Liver (tissue), 9 donors: ENCODE measurements around the gene WNT7B. TPM values are rescaled to one million over a fixed set of nuclear protein-coding genes. Genes with fewer than 3 reads are reported as not detected.

Experiments
- DNase-seq: peaks from one replicate; pipeline ENCODE4 v3.0.0-alpha.2; 2017; ENCODE audit warnings: low spot score
- H3K27ac ChIP-seq, 2 donors: one replicate each; pipeline ENCODE4 v1.7.0; 2013; ENCODE audit warnings: inconsistent platforms in 2 of 2, low read length in 2 of 2, control low read depth in 1 of 2, low read depth in 1 of 2, mild to moderate bottlenecking in 1 of 2
- H3K27me3 ChIP-seq, 4 donors: one replicate each; pipeline versions ENCODE4 v1.6.1 to v1.7.0; 2013; ENCODE audit warnings: low read length in 3 of 4, inconsistent platforms in 1 of 4, mild to moderate bottlenecking in 1 of 4, moderate library complexity in 1 of 4; ENCODE audit not compliant: control insufficient read depth in 4 of 4, insufficient read depth in 4 of 4
- H3K36me3 ChIP-seq, 4 donors: one replicate each; pipeline versions ENCODE4 v1.6.1 to v1.7.0; 2013; ENCODE audit warnings: low read length in 3 of 4, mild to moderate bottlenecking in 3 of 4, low read depth in 1 of 4, moderate library complexity in 1 of 4; ENCODE audit not compliant: control insufficient read depth in 4 of 4, insufficient read depth in 3 of 4
- H3K4me1 ChIP-seq, 4 donors: one replicate each; pipeline versions ENCODE4 v1.6.1 to v1.7.0; 2013; ENCODE audit warnings: low read length in 3 of 4, mild to moderate bottlenecking in 3 of 4, moderate library complexity in 1 of 4; ENCODE audit not compliant: control insufficient read depth in 4 of 4, insufficient read depth in 4 of 4
- H3K4me3 ChIP-seq, 3 donors: one replicate each; pipeline versions ENCODE4 v1.6.1 to v1.7.0; 2013; ENCODE audit warnings: low read length in 3 of 3, control low read depth in 1 of 3, low read depth in 1 of 3, mild to moderate bottlenecking in 1 of 3
- H3K9ac ChIP-seq, 2 donors: one replicate each; pipeline ENCODE4 v1.7.0; 2013; ENCODE audit warnings: low read length in 2 of 2, mild to moderate bottlenecking in 2 of 2, moderate library complexity in 2 of 2, control low read depth in 1 of 2, low read depth in 1 of 2
- H3K9me3 ChIP-seq, 4 donors: one replicate each; pipeline versions ENCODE4 v1.6.1 to v1.7.0; 2013; ENCODE audit warnings: low read length in 3 of 4; ENCODE audit not compliant: control insufficient read depth in 4 of 4
- EGR1 ChIP-seq, 2 donors: IDR thresholded peaks; 2 replicates each; pipeline ENCODE4 v1.6.1; 2016 to 2018; ENCODE audit warnings: antibody characterized with exemption in 2 of 2, low read depth in 2 of 2
- FOXA2 ChIP-seq: IDR thresholded peaks from 2 replicates; pipeline ENCODE4 v1.6.1; 2016; ENCODE audit warnings: antibody characterized with exemption
- GABPA ChIP-seq, 2 donors: IDR thresholded peaks in 1 of 2; conservative IDR thresholded peaks in 1 of 2; 2 replicates each; pipeline ENCODE4 v1.6.1; 2016; ENCODE audit warnings: antibody characterized with exemption in 2 of 2, mild to moderate bottlenecking in 1 of 2, moderate library complexity in 1 of 2
- HNF4G ChIP-seq: IDR thresholded peaks from 2 replicates; pipeline ENCODE4 v1.6.1; 2016; ENCODE audit warnings: antibody characterized with exemption
- JUND ChIP-seq, 2 donors: IDR thresholded peaks; 2 replicates each; pipeline ENCODE4 v1.6.1; 2016; ENCODE audit warnings: antibody characterized with exemption in 2 of 2
- NR2F2 ChIP-seq: IDR thresholded peaks from 2 replicates; pipeline ENCODE4 v1.6.1; 2016; ENCODE audit warnings: antibody characterized with exemption
- RXRA ChIP-seq, 2 donors: IDR thresholded peaks; 2 replicates each; pipeline ENCODE4 v1.6.1; 2017 to 2018; ENCODE audit warnings: antibody characterized with exemption in 2 of 2, mild to moderate bottlenecking in 1 of 2
- SP1 ChIP-seq: IDR thresholded peaks from 2 replicates; pipeline ENCODE4 v1.6.1; 2018; ENCODE audit warnings: antibody characterized with exemption, mild to moderate bottlenecking
- TAF1 ChIP-seq: conservative IDR thresholded peaks from 2 replicates; pipeline ENCODE4 v1.6.1; 2016; ENCODE audit warnings: antibody characterized with exemption, mild to moderate bottlenecking
- YY1 ChIP-seq: IDR thresholded peaks from 2 replicates; pipeline ENCODE4 v1.6.1; 2016; ENCODE audit warnings: antibody characterized with exemption, mild to moderate bottlenecking
- WGBS: extraction: QIAGEN DNeasy Blood & Tissue Kit; methylation state at CpG from one replicate; pipeline ENCODE4 v1.1.7; 2013; 5-methylcytosine and 5-hydroxymethylcytosine counted together
- polyA plus RNA-seq, 2 donors: library from polyadenylated mRNA; stranded (reverse) in 1 of 2; unstranded in 1 of 2; fragments of 200-250 nt in 1 of 2; fragments of >200 nt in 1 of 2; fragmentation: Nextera tagmentation in 1 of 2; extraction: Ambion mirVana in 1 of 2; gene quantifications; one replicate each; pipeline versions ENCODE4 v1.2.1 to v1.2.3, GENCODE V29; 2013 to 2015
- total RNA-seq, 2 donors: library from RNA; depleted of rRNA; stranded (reverse); fragments of >200 nt; gene quantifications; one replicate each; pipeline ENCODE4 v1.2.3, GENCODE V29; 2014
- TF ChIP-seq, protein P1 (sequence below): IDR thresholded peaks from 2 replicates; pipeline ENCODE4 v1.6.1; 2016; ENCODE audit warnings: antibody characterized with exemption
- TF ChIP-seq, protein P2 (sequence below): IDR thresholded peaks from 2 replicates; pipeline ENCODE4 v1.6.1; 2016; ENCODE audit warnings: antibody characterized with exemption
- TF ChIP-seq, protein P3 (sequence below): fragments of 150-350 bp; IDR thresholded peaks from 2 replicates; pipeline ENCODE4 v1.5.1; 2017; ENCODE audit warnings: improper control_type of control experiment, low read depth, low read length; ENCODE audit not compliant: missing input control
- TF ChIP-seq, protein P4 (sequence below): IDR thresholded peaks from 2 replicates; pipeline ENCODE4 v1.6.1; 2016; ENCODE audit warnings: antibody characterized with exemption, mild to moderate bottlenecking
- TF ChIP-seq, protein P5 (sequence below): IDR thresholded peaks from 2 replicates; pipeline ENCODE4 v1.6.1; 2016; ENCODE audit warnings: antibody characterized with exemption
- donor health status: healthy.
- donor health status: healthy.
- donor health status: healthy.
- donor health status: healthy.
- donor health status: healthy.

Gene WNT7B
- total and polyA plus RNA-seq, 4 donors, result 0.06 to 0.28 TPM; not detected in 2

DNA sequence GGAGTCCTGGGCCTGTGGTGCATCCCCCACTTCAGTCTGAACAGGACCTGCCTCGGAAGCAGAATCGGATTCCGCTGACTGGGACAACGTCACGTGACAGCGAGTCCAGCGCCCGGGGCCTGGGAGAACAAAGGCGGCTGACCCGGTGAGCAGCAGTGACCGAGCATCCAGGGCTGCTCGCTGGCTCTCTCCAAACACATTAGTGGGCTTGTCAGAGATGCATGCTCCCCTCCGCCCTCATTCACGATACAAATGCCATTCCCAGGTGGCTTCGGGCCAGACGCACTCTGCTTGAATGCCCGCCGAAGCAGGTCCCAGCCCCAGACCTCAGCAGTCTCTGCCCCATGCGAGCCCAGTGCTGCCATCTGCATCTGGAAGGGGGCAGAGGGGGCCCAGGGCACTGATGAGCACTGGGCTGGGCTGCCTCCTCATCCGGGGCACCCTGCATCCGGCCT lies 91.0 kb downstream of the WNT7B start:
- no peaks in the 10 kb centered on the region for H3K36me3 ChIP-seq
- no peak for TF ChIP-seq HNF4G
- TF ChIP-seq, protein P1, sequence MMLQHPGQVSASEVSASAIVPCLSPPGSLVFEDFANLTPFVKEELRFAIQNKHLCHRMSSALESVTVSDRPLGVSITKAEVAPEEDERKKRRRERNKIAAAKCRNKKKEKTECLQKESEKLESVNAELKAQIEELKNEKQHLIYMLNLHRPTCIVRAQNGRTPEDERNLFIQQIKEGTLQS, result no peak
- no peak for TF ChIP-seq JUND (IDR thresholded peaks at IDR 0.05)
- TF ChIP-seq GABPA (IDR thresholded peaks at IDR 0.05 in 1 of 2, conservative IDR thresholded peaks at IDR 0.05 in 1 of 2), result no peak
- no peak for TF ChIP-seq YY1
- TF ChIP-seq SP1, result no peak
- TF ChIP-seq NR2F2, result no peak
- TF ChIP-seq, protein P2, sequence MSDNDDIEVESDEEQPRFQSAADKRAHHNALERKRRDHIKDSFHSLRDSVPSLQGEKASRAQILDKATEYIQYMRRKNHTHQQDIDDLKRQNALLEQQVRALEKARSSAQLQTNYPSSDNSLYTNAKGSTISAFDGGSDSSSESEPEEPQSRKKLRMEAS, result no peak
- H3K27me3 ChIP-seq, result peaks cover 0 to 11% (median 0%) of the 10 kb centered on the region in 4 donors
- no peak for DNase-seq
- H3K4me3 ChIP-seq, result no peak overlapping the region
- H3K4me1 ChIP-seq, result no peaks in the 10 kb centered on the region
- H3K9ac ChIP-seq, result no peak overlapping the region
- H3K9me3 ChIP-seq, result no peaks in the 10 kb centered on the region
- no peak overlapping the region for H3K27ac ChIP-seq
- WGBS, result 53% methylated on average over 21 of the region's 21 CpGs

DNA sequence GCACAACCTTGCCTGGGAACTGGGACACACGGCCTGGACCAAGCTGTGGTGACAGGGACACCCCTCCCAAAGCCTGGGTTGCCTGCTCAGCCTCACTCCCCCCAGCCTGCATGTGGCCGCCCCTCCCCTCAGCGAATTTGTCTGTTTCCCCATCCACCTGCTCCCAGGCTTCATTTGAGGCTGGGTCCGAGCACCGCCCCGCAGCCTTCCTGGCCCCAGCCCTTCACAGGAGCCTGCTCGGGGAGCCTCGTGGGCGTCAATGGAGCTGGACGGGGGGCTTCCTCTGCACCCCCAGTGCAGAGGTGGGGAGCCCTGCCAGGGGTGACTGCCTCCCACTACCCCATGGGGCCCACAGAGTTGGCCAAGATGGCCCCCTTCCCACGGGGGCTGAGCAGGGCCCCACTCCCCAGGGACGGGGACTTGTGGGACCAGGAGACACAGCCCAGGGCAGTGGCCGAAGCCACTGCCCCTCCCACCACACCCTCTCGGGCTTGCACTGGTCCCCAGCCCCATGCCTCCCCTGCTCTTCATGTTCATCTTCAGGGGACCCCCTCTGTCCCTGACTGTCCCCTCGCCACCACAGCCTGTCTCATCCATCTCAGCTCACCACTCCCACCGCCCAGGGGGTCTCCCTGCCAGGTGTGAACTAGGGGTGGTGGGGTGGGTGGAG lies 91.7 kb downstream of the WNT7B start:
- WGBS, result 75% methylated on average over 16 of the region's 16 CpGs

More for the DNA sequence above, 91.7 kb downstream of the WNT7B start:
- TF ChIP-seq, protein P3, sequence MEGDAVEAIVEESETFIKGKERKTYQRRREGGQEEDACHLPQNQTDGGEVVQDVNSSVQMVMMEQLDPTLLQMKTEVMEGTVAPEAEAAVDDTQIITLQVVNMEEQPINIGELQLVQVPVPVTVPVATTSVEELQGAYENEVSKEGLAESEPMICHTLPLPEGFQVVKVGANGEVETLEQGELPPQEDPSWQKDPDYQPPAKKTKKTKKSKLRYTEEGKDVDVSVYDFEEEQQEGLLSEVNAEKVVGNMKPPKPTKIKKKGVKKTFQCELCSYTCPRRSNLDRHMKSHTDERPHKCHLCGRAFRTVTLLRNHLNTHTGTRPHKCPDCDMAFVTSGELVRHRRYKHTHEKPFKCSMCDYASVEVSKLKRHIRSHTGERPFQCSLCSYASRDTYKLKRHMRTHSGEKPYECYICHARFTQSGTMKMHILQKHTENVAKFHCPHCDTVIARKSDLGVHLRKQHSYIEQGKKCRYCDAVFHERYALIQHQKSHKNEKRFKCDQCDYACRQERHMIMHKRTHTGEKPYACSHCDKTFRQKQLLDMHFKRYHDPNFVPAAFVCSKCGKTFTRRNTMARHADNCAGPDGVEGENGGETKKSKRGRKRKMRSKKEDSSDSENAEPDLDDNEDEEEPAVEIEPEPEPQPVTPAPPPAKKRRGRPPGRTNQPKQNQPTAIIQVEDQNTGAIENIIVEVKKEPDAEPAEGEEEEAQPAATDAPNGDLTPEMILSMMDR, result no peak
- TF ChIP-seq YY1 (no peak), FOXA2 (no peak), NR2F2 (no peak), JUND (IDR thresholded peaks at IDR 0.05) (no peak), EGR1 (IDR thresholded peaks at IDR 0.05; ENCODE audit: low read depth in 2 of 2) (no peak), SP1 (no peak), RXRA (IDR thresholded peaks at IDR 0.05) (no peak), TAF1 (no peak), HNF4G (no peak)
- TF ChIP-seq, protein P4, sequence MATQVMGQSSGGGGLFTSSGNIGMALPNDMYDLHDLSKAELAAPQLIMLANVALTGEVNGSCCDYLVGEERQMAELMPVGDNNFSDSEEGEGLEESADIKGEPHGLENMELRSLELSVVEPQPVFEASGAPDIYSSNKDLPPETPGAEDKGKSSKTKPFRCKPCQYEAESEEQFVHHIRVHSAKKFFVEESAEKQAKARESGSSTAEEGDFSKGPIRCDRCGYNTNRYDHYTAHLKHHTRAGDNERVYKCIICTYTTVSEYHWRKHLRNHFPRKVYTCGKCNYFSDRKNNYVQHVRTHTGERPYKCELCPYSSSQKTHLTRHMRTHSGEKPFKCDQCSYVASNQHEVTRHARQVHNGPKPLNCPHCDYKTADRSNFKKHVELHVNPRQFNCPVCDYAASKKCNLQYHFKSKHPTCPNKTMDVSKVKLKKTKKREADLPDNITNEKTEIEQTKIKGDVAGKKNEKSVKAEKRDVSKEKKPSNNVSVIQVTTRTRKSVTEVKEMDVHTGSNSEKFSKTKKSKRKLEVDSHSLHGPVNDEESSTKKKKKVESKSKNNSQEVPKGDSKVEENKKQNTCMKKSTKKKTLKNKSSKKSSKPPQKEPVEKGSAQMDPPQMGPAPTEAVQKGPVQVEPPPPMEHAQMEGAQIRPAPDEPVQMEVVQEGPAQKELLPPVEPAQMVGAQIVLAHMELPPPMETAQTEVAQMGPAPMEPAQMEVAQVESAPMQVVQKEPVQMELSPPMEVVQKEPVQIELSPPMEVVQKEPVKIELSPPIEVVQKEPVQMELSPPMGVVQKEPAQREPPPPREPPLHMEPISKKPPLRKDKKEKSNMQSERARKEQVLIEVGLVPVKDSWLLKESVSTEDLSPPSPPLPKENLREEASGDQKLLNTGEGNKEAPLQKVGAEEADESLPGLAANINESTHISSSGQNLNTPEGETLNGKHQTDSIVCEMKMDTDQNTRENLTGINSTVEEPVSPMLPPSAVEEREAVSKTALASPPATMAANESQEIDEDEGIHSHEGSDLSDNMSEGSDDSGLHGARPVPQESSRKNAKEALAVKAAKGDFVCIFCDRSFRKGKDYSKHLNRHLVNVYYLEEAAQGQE, result no peak
- TF ChIP-seq, protein P5, sequence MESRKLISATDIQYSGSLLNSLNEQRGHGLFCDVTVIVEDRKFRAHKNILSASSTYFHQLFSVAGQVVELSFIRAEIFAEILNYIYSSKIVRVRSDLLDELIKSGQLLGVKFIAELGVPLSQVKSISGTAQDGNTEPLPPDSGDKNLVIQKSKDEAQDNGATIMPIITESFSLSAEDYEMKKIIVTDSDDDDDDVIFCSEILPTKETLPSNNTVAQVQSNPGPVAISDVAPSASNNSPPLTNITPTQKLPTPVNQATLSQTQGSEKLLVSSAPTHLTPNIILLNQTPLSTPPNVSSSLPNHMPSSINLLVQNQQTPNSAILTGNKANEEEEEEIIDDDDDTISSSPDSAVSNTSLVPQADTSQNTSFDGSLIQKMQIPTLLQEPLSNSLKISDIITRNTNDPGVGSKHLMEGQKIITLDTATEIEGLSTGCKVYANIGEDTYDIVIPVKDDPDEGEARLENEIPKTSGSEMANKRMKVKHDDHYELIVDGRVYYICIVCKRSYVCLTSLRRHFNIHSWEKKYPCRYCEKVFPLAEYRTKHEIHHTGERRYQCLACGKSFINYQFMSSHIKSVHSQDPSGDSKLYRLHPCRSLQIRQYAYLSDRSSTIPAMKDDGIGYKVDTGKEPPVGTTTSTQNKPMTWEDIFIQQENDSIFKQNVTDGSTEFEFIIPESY, result no peak
- DNase-seq, result no peak
- Histone ChIP-seq H3K4me1 (no peaks in the 10 kb centered on the region), H3K4me3 (no peak overlapping the region), H3K36me3 (no peaks in the 10 kb centered on the region), H3K27ac (no peak overlapping the region), H3K27me3 (peaks cover 0 to 11% (median 0%) of the 10 kb centered on the region in 4 donors), H3K9me3 (no peaks in the 10 kb centered on the region), H3K9ac (no peak overlapping the region)
